GM21367 (cell line): Measurements from ENCODE around the gene TTC23.

ENCODE experiments used
- ATAC-seq: cut with Tn5 transposase; IDR thresholded peaks from one replicate; pipeline ENCODE4 v1.9.1; 2021; ENCODE audit not compliant: unreplicated experiment

Gene TTC23

GRCh38 chr15:99165956-99166689 lies 83.3 kb downstream of the TTC23 start:
- no peak for ATAC-seq

GRCh38 chr15:99165020-99165790 lies 84.2 kb downstream of the TTC23 start:
- no peak for ATAC-seq

DNA sequence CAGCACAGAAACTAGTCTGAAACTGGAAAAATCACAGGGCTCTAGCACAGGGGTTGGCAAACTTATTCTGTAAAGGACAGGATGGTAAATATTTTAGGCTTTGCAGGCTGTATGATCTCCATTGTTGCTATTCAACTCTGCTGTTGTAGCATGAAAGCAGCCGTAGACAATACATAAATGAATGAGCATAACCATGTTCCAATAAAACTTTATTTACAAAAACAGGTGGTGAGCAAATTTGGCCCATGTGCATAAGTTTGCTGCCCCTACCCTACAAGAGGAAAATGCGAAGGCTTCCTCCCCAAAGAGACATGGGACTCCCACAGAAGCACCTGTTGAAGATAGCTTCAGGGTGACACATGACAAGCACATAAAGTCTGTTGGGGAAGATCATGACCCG lies 85.3 kb downstream of the TTC23 start:
- ATAC-seq = no peak

DNA sequence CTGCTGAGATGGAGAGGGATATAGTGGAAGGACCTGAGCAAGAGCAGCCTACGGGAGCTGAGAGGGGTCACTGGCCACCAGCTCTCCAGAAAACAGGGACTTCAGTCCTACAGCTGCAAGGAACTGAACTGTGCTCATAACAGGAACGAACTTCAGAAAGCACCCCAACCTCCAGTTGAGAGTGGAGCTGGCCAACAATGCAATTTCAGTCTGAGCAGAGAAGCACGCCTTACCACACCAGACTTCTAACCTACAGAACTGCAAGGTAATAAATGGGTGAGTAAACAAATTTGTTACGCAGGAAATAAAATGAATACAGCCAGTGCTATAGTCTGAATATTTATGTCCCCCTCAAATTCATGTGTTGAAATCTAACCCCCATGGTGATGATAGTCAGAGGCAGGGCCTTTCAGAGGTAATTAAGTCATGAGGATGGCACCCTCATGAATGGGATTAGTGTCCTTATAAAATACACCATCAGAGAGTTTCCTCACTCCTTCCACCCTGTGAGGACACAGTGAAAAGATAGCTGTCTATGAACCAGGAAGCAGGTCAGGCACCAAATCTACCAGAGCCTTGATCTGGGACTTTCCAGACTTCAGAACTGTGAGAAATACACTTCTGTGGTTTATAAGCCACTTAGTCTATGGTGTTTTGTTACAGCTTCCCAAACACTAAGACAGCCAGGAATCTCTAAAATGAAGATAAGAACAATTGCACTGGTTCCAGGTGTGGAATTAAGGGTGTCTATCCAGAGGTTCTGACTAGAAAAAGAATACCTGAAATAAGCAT lies 85.9 kb downstream of the TTC23 start:
- ATAC-seq = no peak

- ATAC-seq = no peak
These were observed 90.6 kb downstream of the TTC23 start for GRCh38 chr15:99158626-99159412.

DNA sequence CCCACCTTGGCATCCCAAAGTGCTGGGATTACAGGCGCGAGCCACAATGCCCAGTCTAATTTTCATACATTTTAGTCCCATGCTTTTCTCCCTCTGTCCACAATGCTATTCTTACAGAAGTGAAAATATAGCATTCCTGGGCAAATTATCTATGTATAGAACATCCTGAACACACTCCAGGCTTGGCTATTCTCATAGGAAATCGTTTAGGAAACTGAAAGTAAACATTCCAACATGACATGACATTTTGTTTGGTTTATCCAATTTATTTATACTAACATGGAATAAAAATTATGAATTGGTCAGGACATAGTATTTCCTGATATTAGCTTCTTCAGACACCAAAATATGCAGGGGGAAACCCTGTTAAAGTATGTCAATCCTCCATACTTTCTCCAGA lies 91.9 kb downstream of the TTC23 start:
- no peak for ATAC-seq

GRCh38 chr15:99155961-99156443 lies 93.4 kb downstream of the TTC23 start:
- ATAC-seq = no peak

DNA sequence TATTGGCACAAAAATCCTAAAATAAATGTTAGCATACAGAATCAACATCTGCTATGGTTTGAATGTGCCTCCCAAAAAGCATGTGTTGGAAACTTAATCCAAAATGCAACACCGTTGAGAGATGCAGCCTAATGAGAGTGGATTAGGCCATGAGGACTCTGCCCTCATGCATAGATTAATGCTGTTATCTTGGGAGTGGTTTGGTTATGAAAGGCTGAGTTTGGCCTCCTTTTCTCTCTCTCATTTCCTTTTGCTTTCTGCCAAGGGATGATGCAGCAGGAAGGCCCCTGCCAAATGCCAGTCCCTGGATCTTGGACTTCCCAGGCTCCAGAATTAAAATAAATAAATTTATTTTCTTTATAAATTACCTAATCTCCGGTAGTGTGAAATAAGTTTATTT lies 95.1 kb downstream of the TTC23 start:
- no peak for ATAC-seq

GRCh38 chr15:99153026-99153535 lies 96.3 kb downstream of the TTC23 start:
- no peak for ATAC-seq

- ATAC-seq = no peak
These were observed 98.2 kb downstream of the TTC23 start for GRCh38 chr15:99151156-99151555.

- no peak for ATAC-seq
These were observed 100.0 kb downstream of the TTC23 start for GRCh38 chr15:99149366-99149765.

GRCh38 chr15:99148851-99149276 lies 100.5 kb downstream of the TTC23 start:
- no peak for ATAC-seq

DNA sequence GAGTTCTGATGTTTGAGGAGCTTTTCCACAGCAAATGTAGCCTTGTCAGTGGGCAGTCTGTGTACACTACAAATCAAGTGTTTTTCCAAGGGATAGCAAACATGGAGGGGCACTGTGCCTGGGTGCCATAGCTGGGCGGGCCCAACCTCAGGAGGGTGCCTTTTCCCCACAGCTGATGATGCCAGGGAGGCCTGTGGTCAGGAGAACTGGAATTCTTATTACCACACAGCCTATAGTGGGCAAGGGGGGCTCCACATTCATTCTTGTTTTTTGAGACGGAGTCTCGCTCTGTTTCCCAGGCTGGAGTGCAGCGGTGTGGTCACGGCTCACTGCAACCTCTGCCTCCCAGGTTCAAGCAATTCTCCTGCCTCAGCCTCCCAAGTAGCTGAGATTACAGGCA lies 102.7 kb downstream of the TTC23 start:
- ATAC-seq = no peak

DNA sequence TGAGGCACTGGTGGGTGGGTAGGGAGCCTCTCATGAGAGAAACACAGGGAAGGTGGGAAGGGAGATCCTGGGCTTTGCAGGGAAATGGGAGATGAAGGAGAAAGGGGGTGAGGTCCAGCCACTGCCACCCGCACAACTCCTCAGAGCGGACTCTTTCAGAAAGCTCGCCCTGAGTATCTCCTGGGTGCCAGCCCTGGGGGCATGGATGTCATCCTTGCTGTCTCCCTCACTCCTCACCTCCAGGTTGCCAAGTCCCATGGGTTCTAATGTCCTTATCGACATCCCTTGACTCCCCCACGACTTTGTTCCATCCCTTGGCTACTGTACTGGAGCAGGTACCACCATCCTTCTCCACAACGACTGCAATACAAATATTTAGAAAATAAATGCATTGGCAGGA lies 103.6 kb downstream of the TTC23 start:
- ATAC-seq = no peak

DNA sequence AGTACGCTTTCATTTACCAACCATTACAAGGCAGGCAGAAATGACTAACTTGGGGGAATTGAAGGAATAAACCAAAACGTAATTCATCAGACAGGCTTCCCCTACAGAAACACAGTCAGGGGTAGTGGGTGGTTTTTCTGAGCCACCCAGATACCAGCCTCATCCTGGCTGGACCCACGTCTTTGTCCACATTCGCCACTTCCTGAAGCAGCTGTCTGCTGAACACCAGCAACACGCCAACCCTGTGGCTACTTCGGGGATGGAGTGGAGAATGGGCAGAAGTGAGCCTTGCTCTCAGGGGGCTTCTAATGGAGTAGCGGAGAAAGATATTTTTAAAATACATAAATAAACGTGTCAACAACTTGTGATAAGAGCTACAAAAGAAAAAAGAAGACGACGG lies 104.4 kb downstream of the TTC23 start:
- ATAC-seq = no peak

DNA sequence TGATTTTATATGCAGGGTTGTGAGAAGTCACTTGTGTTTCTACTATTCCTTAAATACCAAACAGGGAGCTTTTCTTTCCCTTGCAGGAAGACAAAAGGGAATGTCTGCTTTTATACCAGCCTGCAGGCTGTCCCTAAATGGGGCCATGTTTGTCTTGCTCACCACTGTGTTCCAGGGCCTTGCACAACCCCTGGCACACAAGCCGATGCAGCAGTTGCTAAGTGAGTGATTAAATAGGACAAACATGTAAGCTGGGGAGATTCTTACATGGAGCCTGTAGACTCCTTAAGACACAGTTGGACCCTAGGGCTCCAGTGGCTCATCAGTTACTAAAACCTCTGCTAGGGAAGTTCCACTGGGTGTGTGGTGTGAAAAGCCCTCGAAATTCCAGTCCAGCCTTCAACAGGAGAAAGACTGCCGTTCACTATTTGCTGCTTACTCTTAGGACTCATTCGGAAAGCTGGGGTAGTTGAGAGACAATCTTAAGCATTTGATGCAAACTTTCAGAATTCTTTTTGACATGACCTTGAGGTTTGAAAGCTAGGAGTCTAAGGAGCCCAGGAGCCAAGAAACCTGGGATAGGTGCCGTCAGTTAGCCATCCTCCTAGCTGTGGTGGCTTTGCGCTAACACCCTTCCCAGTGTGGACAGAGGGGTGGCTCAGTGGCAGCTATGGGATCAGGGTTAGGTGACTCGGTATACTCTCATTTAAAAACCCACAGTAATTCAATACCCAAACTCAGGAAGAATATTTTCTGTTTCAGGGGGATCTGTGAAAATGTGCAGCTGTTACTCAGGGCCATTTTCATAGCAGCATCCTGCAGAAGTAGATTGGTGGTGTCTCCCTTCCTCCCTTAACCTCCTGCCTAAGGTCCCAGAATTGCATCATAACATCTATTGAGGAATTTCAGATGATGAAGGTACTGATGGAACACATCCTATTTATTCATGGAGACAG lies 105.4 kb downstream of the TTC23 start:
- no peak for ATAC-seq

DNA sequence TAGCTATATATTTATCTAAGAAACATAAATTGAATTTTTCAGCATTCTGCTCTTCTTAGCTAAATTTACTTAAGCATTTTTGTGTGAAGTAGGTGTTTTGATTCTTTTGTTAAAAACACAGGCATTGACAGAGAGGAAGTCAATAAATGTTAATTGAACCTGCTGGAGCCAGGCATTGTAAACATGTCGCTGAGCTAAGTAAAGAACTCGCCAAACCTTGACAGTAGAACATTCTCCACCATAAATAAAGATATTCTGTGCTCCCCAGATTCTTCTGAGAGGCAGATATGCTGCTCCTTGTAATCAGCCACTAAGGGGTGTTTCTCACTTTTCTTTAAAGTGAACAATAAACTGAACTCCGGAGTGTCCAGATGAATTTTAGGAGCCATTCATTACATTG lies 106.1 kb downstream of the TTC23 start:
- ATAC-seq = no peak

- ATAC-seq = no peak
These were observed 106.8 kb downstream of the TTC23 start for GRCh38 chr15:99142562-99142961.

DNA sequence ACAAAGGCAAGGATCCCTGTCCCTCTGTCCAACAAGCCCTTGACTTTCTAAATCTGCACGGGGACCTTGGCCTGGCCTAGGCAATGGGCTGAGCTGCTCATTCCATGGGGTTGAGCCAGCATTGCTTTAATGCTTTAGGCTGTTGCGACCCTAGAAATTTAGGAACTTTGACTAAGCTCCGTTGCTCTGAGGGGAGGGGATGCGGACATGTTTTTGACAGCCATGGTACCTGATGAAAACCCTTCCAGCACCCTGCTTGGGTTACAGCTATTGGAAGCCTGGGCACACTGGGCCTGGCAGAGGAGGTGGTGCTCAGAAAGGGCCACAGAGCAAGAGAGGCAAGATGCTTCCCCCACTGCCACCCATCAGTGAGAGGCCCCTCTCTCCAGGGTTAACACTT lies 107.4 kb downstream of the TTC23 start:
- ATAC-seq = no peak
